Sigmoid colon (tissue), 4 donors: ENCODE measurements around the gene KNDC1.

Experiments used
- CTCF ChIP-seq, 4 experiments: fragments of 450-650 bp in 3 of 4; fragments of 200-600 bp in 1 of 4; IDR thresholded peaks; one replicate each; pipeline ENCODE4 v1.5.1; 2016 to 2019; ENCODE audit warnings: antibody characterized with exemption in 4 of 4, mild to moderate bottlenecking in 3 of 4, moderate library complexity in 2 of 4
- EP300 ChIP-seq, 4 donors: sonication (generic); formaldehyde crosslinking; IDR thresholded peaks; one replicate each; pipeline ENCODE4 v1.6.1; 2017; ENCODE audit warnings: antibody characterized with exemption in 4 of 4
- POLR2AphosphoS5 ChIP-seq, 4 donors: sonication (generic); formaldehyde crosslinking; IDR thresholded peaks; one replicate each; pipeline ENCODE4 v1.6.1; 2017; ENCODE audit warnings: antibody characterized with exemption in 4 of 4

- TF ChIP-seq CTCF (IDR thresholded peaks at IDR 0.05) (peak in 3 of 4 experiments; percentile 10 to 51 (median 33)), POLR2AphosphoS5 (IDR thresholded peaks at IDR 0.05) (no peak), EP300 (IDR thresholded peaks at IDR 0.05) (no peak)
These were observed 35.4 kb upstream of the KNDC1 start for GRCh38 chr10:133124357-133125211.
